ENCODE results near the gene AGAP3. TPM values are rescaled to one million over a fixed set of nuclear protein-coding genes. Genes with fewer than 3 reads are reported as not detected.

AGAP3 gene
- total and polyA plus RNA-seq, 2 donors (not counting 1 experiment from before 2014, with no cell fraction given), result 21.1 to 22.3 TPM

DNA sequence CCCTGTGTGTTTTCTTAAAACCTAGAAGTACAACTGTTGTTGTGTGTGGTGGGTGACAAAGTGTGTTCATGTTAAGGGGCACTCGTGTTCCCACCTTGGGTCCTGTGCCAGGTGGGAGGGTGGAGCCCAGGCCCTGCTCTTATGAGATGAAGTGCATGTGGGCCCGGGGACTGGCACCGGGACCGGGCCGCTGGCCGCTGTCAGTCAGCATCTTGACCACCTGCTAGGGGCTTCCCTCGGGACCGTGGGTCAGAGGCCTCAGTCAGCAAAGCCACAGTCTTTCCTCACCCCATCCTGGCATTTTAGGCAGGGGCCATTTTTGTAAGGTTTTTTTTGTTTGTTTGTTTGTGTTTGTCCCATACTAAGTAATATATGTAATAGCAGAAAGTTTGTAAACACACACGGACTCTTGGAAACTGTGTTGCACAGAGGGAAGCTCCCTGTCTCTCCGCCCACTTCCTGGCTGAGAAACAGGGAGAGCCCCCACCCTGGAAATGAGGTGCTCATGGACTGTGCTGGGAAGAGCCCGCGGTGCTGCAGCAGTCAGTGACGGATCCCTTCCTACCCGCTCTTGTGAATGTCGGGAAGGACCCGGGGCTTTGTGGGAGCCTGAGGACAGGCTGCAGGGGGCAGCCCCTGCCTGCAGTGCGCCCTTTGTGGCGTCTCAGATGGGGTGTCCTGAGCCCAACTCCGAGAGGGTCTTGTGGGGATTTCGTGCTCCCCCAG, 13.4 kb downstream of the AGAP3 start:
- no peak overlapping the region for H3K4me2 ChIP-seq (replicated peaks; ENCODE audit: low read depth, low read length, poor library complexity, severe bottlenecking)
- ATAC-seq (ENCODE audit: low read depth) (no peak), DNase-seq (no peak)
- H4K20me1 ChIP-seq (ENCODE audit: control insufficient read depth, insufficient read depth, low read length, poor library complexity, severe bottlenecking), result no peaks in the 10 kb centered on the region
- ChIA-PET POLR2A (no interaction called here), CTCF (no interaction called here)
- H3K27ac Mint-ChIP-seq, result no peak overlapping the region
- H3K9me3 ChIP-seq (ENCODE audit: control extremely low read depth in 1 of 3, control insufficient read depth in 2 of 3, insufficient read depth in 1 of 3, low read length in 2 of 3), result no peaks in the 10 kb centered on the region
- intact Hi-C loops (cut with micrococcal nuclease), result no loop called here
- no peak for TF ChIP-seq EZH2 (IDR thresholded peaks at IDR 0.05; ENCODE audit: borderline replicate concordance, insufficient read depth, low read depth, low read length, poor library complexity, severe bottlenecking)
- TF ChIP-seq, protein P1, sequence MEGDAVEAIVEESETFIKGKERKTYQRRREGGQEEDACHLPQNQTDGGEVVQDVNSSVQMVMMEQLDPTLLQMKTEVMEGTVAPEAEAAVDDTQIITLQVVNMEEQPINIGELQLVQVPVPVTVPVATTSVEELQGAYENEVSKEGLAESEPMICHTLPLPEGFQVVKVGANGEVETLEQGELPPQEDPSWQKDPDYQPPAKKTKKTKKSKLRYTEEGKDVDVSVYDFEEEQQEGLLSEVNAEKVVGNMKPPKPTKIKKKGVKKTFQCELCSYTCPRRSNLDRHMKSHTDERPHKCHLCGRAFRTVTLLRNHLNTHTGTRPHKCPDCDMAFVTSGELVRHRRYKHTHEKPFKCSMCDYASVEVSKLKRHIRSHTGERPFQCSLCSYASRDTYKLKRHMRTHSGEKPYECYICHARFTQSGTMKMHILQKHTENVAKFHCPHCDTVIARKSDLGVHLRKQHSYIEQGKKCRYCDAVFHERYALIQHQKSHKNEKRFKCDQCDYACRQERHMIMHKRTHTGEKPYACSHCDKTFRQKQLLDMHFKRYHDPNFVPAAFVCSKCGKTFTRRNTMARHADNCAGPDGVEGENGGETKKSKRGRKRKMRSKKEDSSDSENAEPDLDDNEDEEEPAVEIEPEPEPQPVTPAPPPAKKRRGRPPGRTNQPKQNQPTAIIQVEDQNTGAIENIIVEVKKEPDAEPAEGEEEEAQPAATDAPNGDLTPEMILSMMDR (IDR thresholded peaks at IDR 0.05), result no peak
- no peaks in the 10 kb centered on the region for H3K36me3 ChIP-seq (replicated peaks in 1 of 2; ENCODE audit: control extremely low read depth in 1 of 2, control insufficient read depth in 1 of 2, extremely low read depth in 1 of 2, insufficient read depth in 2 of 2, low read length in 1 of 2)
- no peaks in the 10 kb centered on the region for H3K4me1 ChIP-seq (ENCODE audit: control insufficient read depth in 2 of 2, insufficient read depth in 2 of 2, low read length in 2 of 2)
- H3K27ac ChIP-seq (ENCODE audit: low read length in 2 of 2), result no peak overlapping the region
- peaks cover 10% of the 10 kb centered on the region for H3K27me3 Mint-ChIP-seq
- H2AFZ ChIP-seq (ENCODE audit: insufficient read depth, low read depth, low read length, poor library complexity, severe bottlenecking), result no peak overlapping the region
- H3K4me3 ChIP-seq (ENCODE audit: control extremely low read depth in 1 of 5, extremely low read depth in 1 of 5, insufficient read depth in 1 of 5, low read depth in 2 of 5, low read length in 4 of 5), result no peak overlapping the region
- H3K9ac ChIP-seq (ENCODE audit: low read length), result no peak overlapping the region
- no peaks in the 10 kb centered on the region for H3K9me3 Mint-ChIP-seq (ENCODE audit: insufficient read depth)
- no peaks in the 10 kb centered on the region for H3K4me1 Mint-ChIP-seq
- no peaks in the 10 kb centered on the region for H3K79me2 ChIP-seq (ENCODE audit: control insufficient read depth, insufficient read depth, low read length)
- H3K4me3 Mint-ChIP-seq, result no peak overlapping the region
- peaks cover 0 to 2% (median 0%) of the 10 kb centered on the region in 4 experiments for H3K27me3 ChIP-seq (replicated peaks in 1 of 4; ENCODE audit: control extremely low read depth in 1 of 4, control insufficient read depth in 3 of 4, insufficient read depth in 4 of 4, low read length in 3 of 4)
- 97% methylated on average over 18 of the region's 20 CpGs for WGBS (ENCODE audit: insufficient coverage)

DNA sequence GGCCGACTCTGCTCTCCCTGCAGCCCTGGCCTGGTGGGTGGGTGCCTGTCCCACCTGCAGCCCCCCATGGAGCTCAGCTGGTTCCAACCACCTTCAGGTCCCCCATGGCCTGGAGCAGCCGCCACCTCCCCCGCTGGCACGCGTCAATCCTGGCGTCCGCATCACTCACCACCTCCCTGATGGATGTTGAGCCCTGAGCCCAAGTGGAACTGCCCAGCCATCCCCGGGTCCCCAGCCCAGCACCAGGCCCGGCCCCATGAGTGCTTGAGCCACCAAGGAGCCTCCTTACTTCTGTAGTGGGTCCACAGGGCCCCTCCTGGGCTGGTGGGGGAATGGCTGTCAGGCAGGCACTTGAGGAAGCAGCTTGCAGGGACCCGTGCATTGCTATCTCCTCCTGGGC, 14.6 kb downstream of the AGAP3 start:
- DNase-seq (no peak), ATAC-seq (ENCODE audit: low read depth) (no peak)
- H4K20me1 ChIP-seq (ENCODE audit: control insufficient read depth, insufficient read depth, low read length, poor library complexity, severe bottlenecking), result no peaks in the 10 kb centered on the region
- POLR2A ChIA-PET, result no interaction called here
- H3K9me3 ChIP-seq (ENCODE audit: control extremely low read depth in 1 of 3, control insufficient read depth in 2 of 3, insufficient read depth in 1 of 3, low read length in 2 of 3), result no peaks in the 10 kb centered on the region
- no peak overlapping the region for H3K4me3 ChIP-seq (ENCODE audit: control extremely low read depth in 1 of 5, extremely low read depth in 1 of 5, insufficient read depth in 1 of 5, low read depth in 2 of 5, low read length in 4 of 5)
- H3K27me3 ChIP-seq (replicated peaks in 1 of 4; ENCODE audit: control extremely low read depth in 1 of 4, control insufficient read depth in 3 of 4, insufficient read depth in 4 of 4, low read length in 3 of 4), result peaks cover 0 to 2% (median 0%) of the 10 kb centered on the region in 4 experiments
- H3K36me3 ChIP-seq (replicated peaks in 1 of 2; ENCODE audit: control extremely low read depth in 1 of 2, control insufficient read depth in 1 of 2, extremely low read depth in 1 of 2, insufficient read depth in 2 of 2, low read length in 1 of 2), result no peaks in the 10 kb centered on the region
- Mint-ChIP-seq H3K27ac (no peak overlapping the region), H3K27me3 (peaks cover 10% of the 10 kb centered on the region), H3K9me3 (ENCODE audit: insufficient read depth) (no peaks in the 10 kb centered on the region), H3K4me1 (no peaks in the 10 kb centered on the region), H3K4me3 (no peak overlapping the region)
- intact Hi-C loops (cut with micrococcal nuclease), result no loop called here
- no peaks in the 10 kb centered on the region for H3K79me2 ChIP-seq (ENCODE audit: control insufficient read depth, insufficient read depth, low read length)
- H3K4me1 ChIP-seq (ENCODE audit: control insufficient read depth in 2 of 2, insufficient read depth in 2 of 2, low read length in 2 of 2), result no peaks in the 10 kb centered on the region
- no peak overlapping the region for H3K27ac ChIP-seq (ENCODE audit: low read length in 2 of 2)
- H3K9ac ChIP-seq (ENCODE audit: low read length), result no peak overlapping the region
- CTCF ChIA-PET, result interaction anchor here (1.1 kb wide), 1 partner anchor 10 kb away, joined by 5 read pairs; no protein-coding TSS in a partner anchor
- no peak overlapping the region for H3K4me2 ChIP-seq (replicated peaks; ENCODE audit: low read depth, low read length, poor library complexity, severe bottlenecking)
- 97% methylated on average over 8 of the region's 10 CpGs for WGBS (ENCODE audit: insufficient coverage)
- no peak overlapping the region for H2AFZ ChIP-seq (ENCODE audit: insufficient read depth, low read depth, low read length, poor library complexity, severe bottlenecking)
- TF ChIP-seq EZH2 (IDR thresholded peaks at IDR 0.05; ENCODE audit: borderline replicate concordance, insufficient read depth, low read depth, low read length, poor library complexity, severe bottlenecking), result no peak
- TF ChIP-seq, protein P1 (IDR thresholded peaks at IDR 0.05), result no peak
